HEK293 (cell line): ENCODE data around the gene COX7B2.

ENCODE experiments used
- CTCF ChIA-PET: fragments of 350-600 bp; formaldehyde crosslinking; extraction: SDS; loops from one replicate; lab custom pipeline; 2021; ENCODE audit warnings: antibody characterized with exemption; lab: Yijun Ruan, JAX
- POLR2A ChIA-PET: fragments of 300-600 bp; formaldehyde crosslinking; extraction: SDS; loops from one replicate; lab custom pipeline; 2020; ENCODE audit warnings: antibody characterized with exemption, inconsistent platforms; lab: Yijun Ruan, JAX
- H3K27ac ChIP-seq: fragments of 200-500 bp; sonication (Bioruptor generic); 2 replicates; pipeline ENCODE4 v1.5.1; 2014; ENCODE audit warnings: low read depth, low read length, control low read depth, inconsistent platforms; ENCODE audit errors: extremely low read depth
- H3K36me3 ChIP-seq, 2 experiments: fragments of 200-500 bp in 1 of 2; sonication (Bioruptor generic) in 1 of 2; 1 replicate in 1 of 2; 2 replicates in 1 of 2; pipeline ENCODE4 v1.5.1; 2014 to 2017; ENCODE audit warnings: inconsistent platforms in 2 of 2, low read length in 2 of 2; ENCODE audit not compliant: control insufficient read depth in 2 of 2, insufficient read depth in 1 of 2
- H3K4me1 ChIP-seq: fragments of 200-500 bp; sonication (Bioruptor generic); 2 replicates; pipeline ENCODE4 v1.5.1; 2014; ENCODE audit warnings: mild to moderate bottlenecking, low read length, inconsistent platforms; ENCODE audit not compliant: control insufficient read depth, insufficient read depth
- H3K4me3 ChIP-seq: 2 replicates; pipeline ENCODE4 v1.5.1; 2011; ENCODE audit warnings: low read depth, mild to moderate bottlenecking, control low read depth, low read length, moderate library complexity
- H3K9me3 ChIP-seq: fragments of 200-500 bp; sonication (Bioruptor generic); 2 replicates; pipeline ENCODE4 v1.5.1; 2014; ENCODE audit warnings: low read depth, low read length, inconsistent platforms; ENCODE audit not compliant: control insufficient read depth, insufficient read depth
- CTCF ChIP-seq: fragments of 450-650 bp; formaldehyde crosslinking; IDR thresholded peaks from 2 replicates; pipeline ENCODE4 v1.5.1; 2016; ENCODE audit warnings: missing biosample characterization, missing genetic modification characterization
- GFI1B ChIP-seq: fragments of 450-650 bp; formaldehyde crosslinking; IDR thresholded peaks from 2 replicates; pipeline ENCODE4 v1.5.1; 2016; ENCODE audit warnings: missing biosample characterization, missing genetic modification characterization
- GLI4 ChIP-seq: fragments of 450-650 bp; formaldehyde crosslinking; IDR thresholded peaks from 2 replicates; pipeline ENCODE4 v1.5.1; 2016; ENCODE audit warnings: missing biosample characterization, missing genetic modification characterization
- PRDM6 ChIP-seq: fragments of 450-650 bp; formaldehyde crosslinking; IDR thresholded peaks from 2 replicates; pipeline ENCODE4 v1.5.1; 2017; ENCODE audit warnings: missing biosample characterization, missing genetic modification characterization
- ZBTB17 ChIP-seq: fragments of 450-650 bp; formaldehyde crosslinking; IDR thresholded peaks from 2 replicates; pipeline ENCODE4 v1.5.1; 2016; ENCODE audit warnings: missing biosample characterization, missing genetic modification characterization
- ZBTB44 ChIP-seq: fragments of 450-650 bp; IDR thresholded peaks from 2 replicates; pipeline ENCODE4 v1.5.1; 2018; ENCODE audit warnings: missing biosample characterization, mild to moderate bottlenecking, missing genetic modification characterization
- ZBTB8A ChIP-seq: fragments of 450-650 bp; formaldehyde crosslinking; IDR thresholded peaks from 2 replicates; pipeline ENCODE4 v1.5.1; 2016; ENCODE audit warnings: missing biosample characterization, missing genetic modification characterization
- ZEB2 ChIP-seq: fragments of 450-650 bp; formaldehyde crosslinking; IDR thresholded peaks from 2 replicates; pipeline ENCODE4 v1.5.1; 2016; ENCODE audit warnings: missing biosample characterization, missing genetic modification characterization
- ZFHX2 ChIP-seq: fragments of 450-650 bp; formaldehyde crosslinking; conservative IDR thresholded peaks from 2 replicates; pipeline ENCODE4 v1.5.1; 2016; ENCODE audit warnings: missing biosample characterization, missing genetic modification characterization
- ZNF157 ChIP-seq: fragments of 450-650 bp; formaldehyde crosslinking; IDR thresholded peaks from 2 replicates; pipeline ENCODE4 v1.5.1; 2016; ENCODE audit warnings: missing biosample characterization, missing genetic modification characterization
- ZNF169 ChIP-seq: fragments of 450-650 bp; formaldehyde crosslinking; IDR thresholded peaks from 2 replicates; pipeline ENCODE4 v1.5.1; 2016; ENCODE audit warnings: missing biosample characterization, missing genetic modification characterization
- ZNF513 ChIP-seq: fragments of 450-650 bp; IDR thresholded peaks from 2 replicates; pipeline ENCODE4 v1.5.1; 2018; ENCODE audit warnings: missing biosample characterization, missing genetic modification characterization
- ZNF580 ChIP-seq: fragments of 450-650 bp; formaldehyde crosslinking; IDR thresholded peaks from 2 replicates; pipeline ENCODE4 v1.5.1; 2016; ENCODE audit warnings: missing biosample characterization, missing genetic modification characterization
- ZNF707 ChIP-seq: fragments of 450-650 bp; formaldehyde crosslinking; IDR thresholded peaks from 2 replicates; pipeline ENCODE4 v1.5.1; 2016; ENCODE audit warnings: missing biosample characterization, missing genetic modification characterization
- ZNF768 ChIP-seq: fragments of 450-650 bp; formaldehyde crosslinking; IDR thresholded peaks from 2 replicates; pipeline ENCODE4 v1.5.1; 2018; ENCODE audit warnings: missing biosample characterization, mild to moderate bottlenecking, missing genetic modification characterization
- ZNF843 ChIP-seq: fragments of 450-650 bp; formaldehyde crosslinking; IDR thresholded peaks from 2 replicates; pipeline ENCODE4 v1.5.1; 2016; ENCODE audit warnings: missing biosample characterization, missing genetic modification characterization
- ZXDB ChIP-seq: fragments of 450-650 bp; formaldehyde crosslinking; IDR thresholded peaks from 2 replicates; pipeline ENCODE4 v1.5.1; 2016; ENCODE audit warnings: missing biosample characterization, missing genetic modification characterization
- TF ChIP-seq, protein P1 (sequence below): fragments of 450-650 bp; formaldehyde crosslinking; IDR thresholded peaks from 2 replicates; pipeline ENCODE4 v1.5.0; 2017; ENCODE audit warnings: missing biosample characterization, missing genetic modification characterization, borderline replicate concordance
- TF ChIP-seq, protein P2 (sequence below): fragments of 450-650 bp; formaldehyde crosslinking; IDR thresholded peaks from 2 replicates; pipeline ENCODE4 v1.5.1; 2016; ENCODE audit warnings: missing biosample characterization, missing genetic modification characterization
- TF ChIP-seq, protein P3 (sequence below): fragments of 450-650 bp; formaldehyde crosslinking; IDR thresholded peaks from 2 replicates; pipeline ENCODE4 v1.5.1; 2016; ENCODE audit warnings: missing biosample characterization, missing genetic modification characterization, low read depth

The COX7B2 gene

DNA sequence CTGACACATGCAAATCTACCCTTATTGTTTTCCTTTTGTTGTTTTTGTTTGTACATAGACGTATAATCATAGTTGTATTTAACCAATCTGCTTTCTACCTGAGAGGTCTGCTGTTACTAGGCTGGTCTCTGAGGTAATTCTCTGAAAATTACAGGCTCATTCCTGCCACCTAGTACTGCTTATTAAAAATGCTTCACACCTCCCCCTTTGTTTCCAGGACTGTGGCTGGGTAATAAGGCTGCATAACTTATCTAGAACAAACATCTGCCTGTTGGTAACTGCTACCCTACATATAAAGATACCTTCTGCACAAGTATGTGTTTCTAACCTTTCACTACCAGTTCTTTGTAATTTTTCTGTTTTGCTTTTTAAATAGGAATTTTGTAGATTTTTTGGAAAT, 34.2 kb downstream of the COX7B2 start (continued):
- no peak for TF ChIP-seq PRDM6 (tag by site-specific recombination)
- no peak for TF ChIP-seq ZBTB8A (tag by site-specific recombination)

GRCh38 chr4:46870411-46870810, 38.6 kb downstream of the COX7B2 start:
- CTCF ChIA-PET: no interaction called here

More at GRCh38 chr4:46870411-46870810, 38.6 kb downstream of the COX7B2 start:
- no peaks in the 10 kb centered on the region for H3K36me3 ChIP-seq
- TF ChIP-seq ZNF707 (tag by site-specific recombination) (no peak), ZNF843 (no peak), ZXDB (tag by site-specific recombination) (no peak), ZFHX2 (tag by site-specific recombination) (no peak), ZBTB44 (tag by site-specific recombination) (no peak), ZNF169 (tag by site-specific recombination) (no peak), ZBTB17 (tag by site-specific recombination) (no peak), GFI1B (tag by site-specific recombination) (no peak), ZNF513 (no peak), CTCF (no peak), ZEB2 (tag by site-specific recombination) (no peak), ZNF580 (tag by site-specific recombination) (no peak), GLI4 (tag by site-specific recombination) (no peak), ZNF157 (tag by site-specific recombination) (no peak), ZNF768 (no peak)
- TF ChIP-seq, protein P1, sequence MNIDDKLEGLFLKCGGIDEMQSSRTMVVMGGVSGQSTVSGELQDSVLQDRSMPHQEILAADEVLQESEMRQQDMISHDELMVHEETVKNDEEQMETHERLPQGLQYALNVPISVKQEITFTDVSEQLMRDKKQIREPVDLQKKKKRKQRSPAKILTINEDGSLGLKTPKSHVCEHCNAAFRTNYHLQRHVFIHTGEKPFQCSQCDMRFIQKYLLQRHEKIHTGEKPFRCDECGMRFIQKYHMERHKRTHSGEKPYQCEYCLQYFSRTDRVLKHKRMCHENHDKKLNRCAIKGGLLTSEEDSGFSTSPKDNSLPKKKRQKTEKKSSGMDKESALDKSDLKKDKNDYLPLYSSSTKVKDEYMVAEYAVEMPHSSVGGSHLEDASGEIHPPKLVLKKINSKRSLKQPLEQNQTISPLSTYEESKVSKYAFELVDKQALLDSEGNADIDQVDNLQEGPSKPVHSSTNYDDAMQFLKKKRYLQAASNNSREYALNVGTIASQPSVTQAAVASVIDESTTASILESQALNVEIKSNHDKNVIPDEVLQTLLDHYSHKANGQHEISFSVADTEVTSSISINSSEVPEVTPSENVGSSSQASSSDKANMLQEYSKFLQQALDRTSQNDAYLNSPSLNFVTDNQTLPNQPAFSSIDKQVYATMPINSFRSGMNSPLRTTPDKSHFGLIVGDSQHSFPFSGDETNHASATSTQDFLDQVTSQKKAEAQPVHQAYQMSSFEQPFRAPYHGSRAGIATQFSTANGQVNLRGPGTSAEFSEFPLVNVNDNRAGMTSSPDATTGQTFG: no peak
- TF ChIP-seq, protein P2, sequence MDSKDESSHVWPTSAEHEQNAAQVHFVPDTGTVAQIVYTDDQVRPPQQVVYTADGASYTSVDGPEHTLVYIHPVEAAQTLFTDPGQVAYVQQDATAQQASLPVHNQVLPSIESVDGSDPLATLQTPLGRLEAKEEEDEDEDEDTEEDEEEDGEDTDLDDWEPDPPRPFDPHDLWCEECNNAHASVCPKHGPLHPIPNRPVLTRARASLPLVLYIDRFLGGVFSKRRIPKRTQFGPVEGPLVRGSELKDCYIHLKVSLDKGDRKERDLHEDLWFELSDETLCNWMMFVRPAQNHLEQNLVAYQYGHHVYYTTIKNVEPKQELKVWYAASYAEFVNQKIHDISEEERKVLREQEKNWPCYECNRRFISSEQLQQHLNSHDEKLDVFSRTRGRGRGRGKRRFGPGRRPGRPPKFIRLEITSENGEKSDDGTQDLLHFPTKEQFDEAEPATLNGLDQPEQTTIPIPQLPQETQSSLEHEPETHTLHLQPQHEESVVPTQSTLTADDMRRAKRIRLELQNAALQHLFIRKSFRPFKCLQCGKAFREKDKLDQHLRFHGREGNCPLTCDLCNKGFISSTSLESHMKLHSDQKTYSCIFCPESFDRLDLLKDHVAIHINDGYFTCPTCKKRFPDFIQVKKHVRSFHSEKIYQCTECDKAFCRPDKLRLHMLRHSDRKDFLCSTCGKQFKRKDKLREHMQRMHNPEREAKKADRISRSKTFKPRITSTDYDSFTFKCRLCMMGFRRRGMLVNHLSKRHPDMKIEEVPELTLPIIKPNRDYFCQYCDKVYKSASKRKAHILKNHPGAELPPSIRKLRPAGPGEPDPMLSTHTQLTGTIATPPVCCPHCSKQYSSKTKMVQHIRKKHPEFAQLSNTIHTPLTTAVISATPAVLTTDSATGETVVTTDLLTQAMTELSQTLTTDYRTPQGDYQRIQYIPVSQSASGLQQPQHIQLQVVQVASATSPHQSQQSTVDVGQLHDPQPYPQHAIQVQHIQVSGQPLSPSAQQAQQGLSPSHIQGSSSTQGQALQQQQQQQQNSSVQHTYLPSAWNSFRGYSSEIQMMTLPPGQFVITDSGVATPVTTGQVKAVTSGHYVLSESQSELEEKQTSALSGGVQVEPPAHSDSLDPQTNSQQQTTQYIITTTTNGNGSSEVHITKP (tag by site-specific recombination): no peak
- TF ChIP-seq, protein P3, sequence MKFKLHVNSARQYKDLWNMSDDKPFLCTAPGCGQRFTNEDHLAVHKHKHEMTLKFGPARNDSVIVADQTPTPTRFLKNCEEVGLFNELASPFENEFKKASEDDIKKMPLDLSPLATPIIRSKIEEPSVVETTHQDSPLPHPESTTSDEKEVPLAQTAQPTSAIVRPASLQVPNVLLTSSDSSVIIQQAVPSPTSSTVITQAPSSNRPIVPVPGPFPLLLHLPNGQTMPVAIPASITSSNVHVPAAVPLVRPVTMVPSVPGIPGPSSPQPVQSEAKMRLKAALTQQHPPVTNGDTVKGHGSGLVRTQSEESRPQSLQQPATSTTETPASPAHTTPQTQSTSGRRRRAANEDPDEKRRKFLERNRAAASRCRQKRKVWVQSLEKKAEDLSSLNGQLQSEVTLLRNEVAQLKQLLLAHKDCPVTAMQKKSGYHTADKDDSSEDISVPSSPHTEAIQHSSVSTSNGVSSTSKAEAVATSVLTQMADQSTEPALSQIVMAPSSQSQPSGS: no peak
- POLR2A ChIA-PET: no interaction called here
- no peaks in the 10 kb centered on the region for H3K9me3 ChIP-seq
- H3K27ac ChIP-seq: no peak overlapping the region
- H3K4me3 ChIP-seq: no peak overlapping the region
- no peaks in the 10 kb centered on the region for H3K4me1 ChIP-seq
